ENCODE measurements around the gene LTBP4. TPM values are rescaled to one million over a fixed set of nuclear protein-coding genes. Genes with fewer than 3 reads are reported as not detected.

The LTBP4 gene
- total RNA-seq, 1 experiment from 2014 or later, result 7.3 TPM

DNA sequence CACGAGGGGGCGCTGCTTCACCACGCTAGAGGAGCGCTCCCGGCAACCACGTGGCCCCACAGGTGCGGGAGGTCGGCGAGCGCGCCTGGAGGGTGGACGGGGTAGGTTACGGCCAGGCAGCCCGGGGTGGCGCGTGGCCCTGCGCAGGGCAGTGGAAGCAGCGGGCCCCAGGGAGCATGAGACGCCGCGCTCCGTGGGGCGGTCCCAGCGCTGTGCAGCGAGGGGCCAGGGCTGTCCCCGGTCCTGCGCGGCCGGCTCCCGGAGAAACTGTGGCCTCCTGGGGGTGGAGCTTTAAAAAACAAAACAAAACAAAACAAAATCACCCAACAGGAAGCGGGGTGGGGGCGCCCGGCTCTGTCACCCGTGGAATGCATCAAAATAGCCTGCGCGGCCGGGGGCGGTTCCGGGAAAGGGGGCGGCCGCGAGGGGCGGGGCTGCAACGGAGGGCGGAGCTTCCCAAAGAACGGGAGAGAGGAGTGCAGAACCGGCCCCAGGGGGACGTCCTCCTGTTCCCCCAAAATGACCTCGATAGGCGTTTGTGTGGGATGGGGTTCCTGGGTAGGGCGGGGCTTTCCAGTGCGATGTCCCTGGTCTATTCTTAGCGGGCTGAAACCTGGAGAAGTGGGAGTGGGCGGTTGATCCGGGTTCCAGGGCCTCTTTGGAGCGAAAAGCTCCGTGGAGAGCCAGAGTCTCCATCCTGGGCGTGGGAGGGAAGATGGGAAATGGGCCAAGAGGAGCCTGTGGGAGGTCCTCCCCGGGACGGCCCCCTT lies 61.9 kb downstream of the LTBP4 start:
- DNase-seq (ENCODE audit: low read depth), result peak; percentile 79

DNA sequence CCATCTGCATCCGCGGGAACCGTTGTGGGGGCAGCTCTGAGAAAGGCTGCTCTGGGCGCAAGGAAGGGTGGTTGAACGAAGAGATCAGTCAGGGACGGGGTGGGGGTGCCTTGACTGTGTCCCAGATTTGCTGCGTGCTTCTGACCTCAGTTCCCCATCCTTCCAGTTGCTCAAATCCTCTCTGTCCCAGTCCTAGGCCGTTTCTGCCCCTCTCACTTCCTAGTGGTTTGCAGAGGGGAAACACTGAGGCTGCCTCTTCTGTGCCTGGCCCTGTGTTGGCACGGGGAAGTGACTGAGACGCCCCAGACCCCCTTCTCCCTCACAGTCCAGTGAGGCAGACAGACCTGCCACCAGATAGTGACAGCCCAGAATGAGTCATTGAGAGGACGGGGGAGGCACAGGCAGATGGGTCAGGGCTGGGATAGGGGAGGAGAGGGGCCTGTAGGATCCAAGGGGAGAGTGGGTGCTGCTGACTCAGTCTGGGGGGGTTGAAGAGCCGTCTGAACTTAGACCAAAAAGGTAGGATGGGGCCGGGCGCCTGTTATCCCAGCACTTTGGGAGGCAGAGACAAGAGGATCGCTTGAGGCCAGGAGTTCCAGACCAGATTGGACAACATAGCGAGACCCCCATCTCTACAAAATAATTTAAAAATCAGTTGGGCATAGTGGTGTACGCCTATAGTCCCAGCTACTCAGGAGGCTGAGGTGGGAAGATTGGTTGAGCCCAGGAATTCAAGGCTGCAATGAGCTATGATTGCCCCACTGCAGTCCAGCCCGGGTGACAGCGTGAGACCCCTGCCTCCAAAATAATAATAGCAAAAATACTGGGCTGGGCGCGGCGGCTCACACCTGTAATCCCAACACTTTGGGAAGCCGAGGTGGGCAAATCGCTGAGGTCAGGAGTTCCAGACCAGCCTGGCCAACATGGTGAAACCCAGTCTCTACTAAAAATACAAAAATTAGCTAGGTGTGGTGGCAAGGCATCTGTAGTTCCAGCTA lies 62.8 kb downstream of the LTBP4 start:
- peak; percentile 46 for DNase-seq (ENCODE audit: low read depth)

DNA sequence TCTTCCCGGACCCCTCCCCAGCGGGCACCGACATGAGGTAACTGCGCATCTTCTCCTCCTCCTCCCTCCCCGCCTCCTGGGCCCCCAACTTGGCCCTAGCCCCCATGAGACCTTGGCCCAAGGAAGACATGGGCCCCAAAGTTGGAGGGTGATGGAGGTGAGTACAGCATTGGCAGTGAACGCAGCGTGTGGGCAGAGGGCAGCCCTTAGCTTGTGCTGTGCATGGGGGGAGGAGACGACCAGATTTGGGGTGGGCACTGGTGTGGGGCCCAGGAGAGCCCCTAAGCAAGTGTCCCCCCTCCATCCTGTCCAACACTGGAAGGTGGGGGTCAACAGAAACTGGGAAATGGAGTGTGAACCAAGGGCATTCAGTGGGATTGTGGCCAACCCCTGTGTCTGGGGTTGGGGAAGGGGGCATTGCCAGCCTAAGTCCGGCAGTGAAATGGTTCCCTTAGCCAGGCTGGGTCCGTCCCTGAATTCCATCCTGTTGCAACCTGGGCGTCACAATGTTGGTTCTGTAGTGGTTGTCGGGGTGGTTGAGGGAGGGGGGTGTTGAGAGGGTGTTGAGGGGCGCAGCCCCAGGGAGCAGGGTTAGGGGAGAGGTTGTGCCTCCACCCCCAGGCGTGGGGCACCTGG lies 65.8 kb downstream of the LTBP4 start:
- no peak for DNase-seq (ENCODE audit: low read depth)

DNA sequence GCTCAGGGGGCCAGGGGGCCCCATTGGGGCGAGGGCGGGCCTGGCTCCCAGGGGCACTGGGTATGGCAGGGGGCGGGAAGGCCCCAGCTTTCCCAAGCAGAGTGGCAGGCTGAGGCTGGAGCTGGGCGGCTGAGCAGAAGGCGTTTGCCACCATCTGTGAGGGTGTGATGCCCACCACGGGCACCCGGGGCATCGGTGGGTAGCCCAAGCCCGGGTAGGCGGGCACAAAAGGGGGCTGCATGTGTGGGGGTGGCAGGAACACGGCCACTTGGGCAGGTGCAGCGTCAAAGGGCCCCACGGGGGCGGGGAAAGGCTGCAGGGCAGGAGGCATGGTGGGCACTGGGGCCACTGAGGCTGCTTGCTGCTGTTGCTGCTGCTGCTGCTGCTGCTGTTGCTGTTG lies 66.4 kb downstream of the LTBP4 start:
- no peak for DNase-seq (ENCODE audit: low read depth)

DNA sequence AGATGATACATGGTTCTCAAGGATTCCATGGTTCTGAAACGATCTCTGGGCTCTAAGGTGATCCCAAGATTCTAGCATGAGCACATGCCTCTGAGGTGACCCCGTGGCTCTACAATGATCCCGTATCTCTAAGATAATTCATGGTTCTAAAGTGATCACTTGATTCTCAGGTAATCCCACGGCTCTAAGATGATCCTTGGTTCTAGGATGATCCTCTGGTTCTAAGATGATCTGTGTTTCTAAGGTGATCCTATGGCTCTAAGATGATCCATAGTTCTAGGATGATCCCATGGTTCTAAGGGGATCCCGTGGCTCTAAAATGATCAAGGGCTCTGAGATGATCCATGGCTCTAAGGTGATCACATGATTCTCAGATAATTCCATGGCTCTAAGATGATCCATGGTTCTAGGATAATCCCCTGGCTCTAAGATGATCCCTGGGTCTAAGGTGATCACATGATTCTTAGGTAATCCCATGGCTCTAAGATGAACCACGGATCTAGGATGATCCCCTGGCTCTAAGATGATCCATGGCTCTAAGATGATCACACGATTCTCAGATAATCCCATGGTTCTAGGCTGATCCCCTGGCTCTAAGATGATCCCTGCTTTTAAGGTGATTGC lies 67.9 kb downstream of the LTBP4 start:
- no peak for DNase-seq (ENCODE audit: low read depth)

DNA sequence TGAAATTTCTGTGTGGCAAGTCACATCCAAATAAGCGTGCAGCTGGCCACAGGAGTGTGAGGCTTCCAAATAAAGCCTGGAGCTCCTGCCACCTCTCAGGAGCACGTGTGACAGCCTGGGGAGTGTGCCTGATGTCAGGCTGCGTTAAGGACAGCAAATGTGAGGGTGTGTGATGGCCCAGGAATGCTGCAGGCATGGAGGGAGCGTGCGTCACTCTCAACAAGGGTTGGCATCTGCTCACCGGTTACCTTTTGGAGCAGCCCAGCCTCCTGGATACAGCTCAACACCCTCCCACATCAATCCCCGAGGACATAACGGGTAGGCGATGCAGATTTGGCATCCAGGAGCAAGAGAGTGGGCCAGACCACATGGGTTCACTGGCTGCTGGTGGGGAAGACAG lies 70.2 kb downstream of the LTBP4 start:
- DNase-seq (ENCODE audit: low read depth), result no peak

DNA sequence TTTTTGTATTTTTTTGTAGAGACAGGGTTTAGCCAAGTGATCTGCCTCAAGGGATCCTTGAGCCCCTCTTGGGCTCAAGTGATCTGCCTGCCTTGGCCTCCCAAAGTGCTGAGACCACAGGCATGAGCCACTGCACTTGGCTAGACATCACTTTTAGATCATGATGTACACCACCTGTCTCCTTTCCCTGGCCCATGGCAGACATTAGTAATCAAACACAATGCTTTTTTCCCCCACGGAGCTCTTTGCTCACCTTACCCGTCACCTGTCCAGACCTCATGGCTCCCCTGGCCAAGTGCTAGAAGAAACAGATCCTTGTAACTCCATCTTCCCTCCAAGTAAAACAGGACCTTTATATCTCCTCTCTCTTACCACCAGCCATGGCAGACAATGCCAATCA lies 70.9 kb downstream of the LTBP4 start:
- DNase-seq (ENCODE audit: low read depth), result no peak

DNA sequence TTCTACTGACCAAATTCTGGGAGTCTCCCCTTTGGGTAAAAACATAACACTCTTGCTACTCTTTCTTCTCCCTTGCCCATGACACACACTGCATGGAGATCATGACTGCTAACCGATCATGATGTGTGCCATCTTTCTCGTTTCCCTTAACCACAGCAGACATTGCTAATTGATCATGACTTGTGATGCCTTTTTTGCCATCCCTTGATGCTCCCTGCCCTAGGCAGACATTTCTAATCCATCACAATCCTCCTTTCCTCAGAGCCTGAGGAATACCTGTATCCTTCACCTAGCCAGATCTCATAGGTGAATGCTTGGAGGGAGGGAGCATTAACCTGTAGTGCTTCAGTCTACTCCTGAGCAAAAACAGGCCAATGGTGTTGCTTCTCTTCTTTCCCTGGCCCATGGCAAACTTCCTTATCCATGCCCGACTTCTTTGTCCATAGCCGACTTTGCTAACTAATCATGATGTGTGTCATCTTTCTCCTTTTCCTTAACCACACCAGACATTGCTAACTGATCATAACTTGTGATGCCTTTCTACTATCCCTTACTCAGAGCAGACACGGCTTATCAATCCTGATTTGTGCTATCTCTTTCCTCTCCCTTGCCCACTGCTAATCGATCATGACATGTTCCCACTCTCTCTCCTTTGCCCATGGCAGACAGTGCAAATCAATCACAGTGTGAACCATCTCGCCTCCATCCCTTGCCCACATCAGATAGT lies 71.6 kb downstream of the LTBP4 start:
- no peak for DNase-seq (ENCODE audit: low read depth)

DNA sequence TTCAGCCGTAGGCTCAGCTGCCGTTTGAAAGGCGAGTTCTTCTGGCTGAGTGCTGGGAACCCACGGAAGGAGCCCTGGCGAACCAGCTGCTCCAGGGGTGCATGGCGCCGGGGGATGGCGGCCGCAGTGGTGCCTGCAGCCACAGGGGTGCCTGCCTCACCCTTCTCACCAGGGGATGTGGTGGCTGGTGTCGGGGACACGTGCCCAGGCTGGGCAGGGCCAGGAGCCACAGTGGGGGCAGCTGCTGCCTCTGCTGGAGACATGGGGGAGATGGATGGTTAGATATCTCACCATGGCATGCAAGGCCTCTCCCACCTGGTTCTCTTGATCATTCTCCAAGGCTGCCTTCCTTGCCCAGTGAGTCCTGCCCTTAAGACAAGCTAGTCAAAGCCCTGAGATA lies 72.2 kb downstream of the LTBP4 start:
- no peak for DNase-seq (ENCODE audit: low read depth)

DNA sequence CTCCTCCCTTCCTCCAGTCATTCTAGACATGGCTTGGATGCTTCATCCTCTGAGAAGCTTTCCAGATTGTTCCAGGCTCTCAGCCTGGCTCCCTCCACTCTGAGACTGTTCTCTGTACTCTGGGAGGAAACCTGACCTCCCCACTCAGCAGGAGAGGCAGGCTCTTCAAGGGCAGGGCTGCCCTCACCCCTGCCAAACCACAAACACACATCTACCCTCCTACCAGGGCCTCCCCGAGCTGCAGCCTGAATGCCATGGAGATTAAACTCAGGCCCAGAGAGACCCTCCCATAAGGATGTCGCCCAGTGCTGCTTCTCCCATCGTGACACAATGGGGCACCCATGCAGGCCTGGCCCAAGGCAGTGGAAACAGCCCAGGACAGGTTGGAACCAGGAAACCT lies 73.1 kb downstream of the LTBP4 start:
- no peak for DNase-seq (ENCODE audit: low read depth)

DNA sequence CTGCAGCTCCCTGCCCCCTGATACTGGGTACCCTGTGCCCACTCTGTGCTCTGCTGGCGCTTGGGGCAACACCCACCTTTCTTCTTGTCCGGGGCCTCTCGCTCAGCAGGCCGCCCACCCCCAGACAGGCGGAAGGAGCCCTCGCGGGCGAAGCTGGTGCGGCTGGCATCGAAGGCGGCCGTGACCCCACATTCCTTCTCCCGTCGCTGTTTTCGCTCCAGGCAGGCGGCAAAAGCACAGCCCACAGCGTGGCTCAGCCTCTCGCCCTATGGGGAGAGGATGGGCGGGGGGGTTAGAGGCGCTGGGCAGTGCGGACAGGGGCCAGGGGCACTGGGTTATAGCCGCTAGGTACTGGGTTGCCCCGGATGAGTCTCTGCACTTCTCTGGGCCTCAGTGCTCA lies 76.0 kb downstream of the LTBP4 start:
- DNase-seq (ENCODE audit: low read depth), result no peak

Other genes with a start within 250 kb of the LTBP4 start
- 0.02 TPM in 1 of 2 replicates, not detected in the other for gene HIPK4, start 211.2 kb upstream of the LTBP4 start, total RNA-seq (2014; rRNA removed; shearing (Covaris generic))
- gene PRX, start 188.0 kb upstream of the LTBP4 start, total RNA-seq (2014; rRNA removed; shearing (Covaris generic)), result 2.3 and 2.6 TPM in 2 replicates
- 20.0 and 22.0 TPM in 2 replicates for gene SERTAD1, start 175.4 kb upstream of the LTBP4 start, total RNA-seq (2014; rRNA removed; shearing (Covaris generic))
- gene SERTAD3, start 157.0 kb upstream of the LTBP4 start, total RNA-seq (2014; rRNA removed; shearing (Covaris generic)), result 15.9 and 19.8 TPM in 2 replicates
- 109 and 135 TPM in 2 replicates for gene BLVRB, start 135.6 kb upstream of the LTBP4 start, total RNA-seq (2014; rRNA removed; shearing (Covaris generic))
- gene SPTBN4, start 134.4 kb upstream of the LTBP4 start, total RNA-seq (2014; rRNA removed; shearing (Covaris generic)), result 0.10 and 0.67 TPM in 2 replicates
- gene SHKBP1, start 24.5 kb upstream of the LTBP4 start, total RNA-seq (2014; rRNA removed; shearing (Covaris generic)), result 30.5 and 66.3 TPM in 2 replicates
- gene NUMBL, start 89.3 kb downstream of the LTBP4 start, total RNA-seq (2014; rRNA removed; shearing (Covaris generic)), result 10.2 and 18.1 TPM in 2 replicates
- gene COQ8B, start 115.5 kb downstream of the LTBP4 start, total RNA-seq (2014; rRNA removed; shearing (Covaris generic)), result 9.5 and 30.8 TPM in 2 replicates
- gene ITPKC, start 115.7 kb downstream of the LTBP4 start, total RNA-seq (2014; rRNA removed; shearing (Covaris generic)), result 6.3 and 7.2 TPM in 2 replicates
- gene ACTMAP, start 149.1 kb downstream of the LTBP4 start, total RNA-seq (2014; rRNA removed; shearing (Covaris generic)), result 0.76 and 1.3 TPM in 2 replicates
- 76.3 and 93.3 TPM in 2 replicates for gene SNRPA, start 149.8 kb downstream of the LTBP4 start, total RNA-seq (2014; rRNA removed; shearing (Covaris generic))
- not detected in 2 replicates for gene MIA, start 174.2 kb downstream of the LTBP4 start, total RNA-seq (2014; rRNA removed; shearing (Covaris generic))
- 13.2 and 34.2 TPM in 2 replicates for gene RAB4B, start 176.9 kb downstream of the LTBP4 start, total RNA-seq (2014; rRNA removed; shearing (Covaris generic))
- 24.1 and 39.7 TPM in 2 replicates for gene EGLN2, start 197.8 kb downstream of the LTBP4 start, total RNA-seq (2014; rRNA removed; shearing (Covaris generic))
- gene CYP2A6, start 249.1 kb downstream of the LTBP4 start, total RNA-seq (2014; rRNA removed; shearing (Covaris generic)), result not detected in 2 replicates

Data from M059J (cell line).